ENCODE results near the gene PAQR3.

DNA sequence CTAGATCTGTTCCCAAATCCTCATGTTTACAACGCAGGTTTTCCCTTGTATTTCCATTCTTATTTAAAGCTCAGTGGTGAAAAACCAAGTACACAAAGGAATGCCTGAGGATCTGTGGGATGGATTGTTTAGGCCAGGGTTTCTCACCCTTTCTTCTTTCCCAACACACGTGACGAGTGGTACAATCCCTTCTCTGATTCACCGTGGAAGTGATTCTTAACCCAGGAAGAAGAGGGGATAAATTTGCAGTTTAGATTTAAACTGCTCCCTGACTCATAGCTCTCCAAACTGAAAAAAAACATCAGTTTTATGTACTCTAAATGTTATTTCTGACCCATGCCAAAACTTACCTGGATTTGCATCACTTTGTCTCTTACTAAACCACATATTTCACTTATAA lies 17.0 kb downstream of the PAQR3 start:
- TF ChIP-seq, protein P1, sequence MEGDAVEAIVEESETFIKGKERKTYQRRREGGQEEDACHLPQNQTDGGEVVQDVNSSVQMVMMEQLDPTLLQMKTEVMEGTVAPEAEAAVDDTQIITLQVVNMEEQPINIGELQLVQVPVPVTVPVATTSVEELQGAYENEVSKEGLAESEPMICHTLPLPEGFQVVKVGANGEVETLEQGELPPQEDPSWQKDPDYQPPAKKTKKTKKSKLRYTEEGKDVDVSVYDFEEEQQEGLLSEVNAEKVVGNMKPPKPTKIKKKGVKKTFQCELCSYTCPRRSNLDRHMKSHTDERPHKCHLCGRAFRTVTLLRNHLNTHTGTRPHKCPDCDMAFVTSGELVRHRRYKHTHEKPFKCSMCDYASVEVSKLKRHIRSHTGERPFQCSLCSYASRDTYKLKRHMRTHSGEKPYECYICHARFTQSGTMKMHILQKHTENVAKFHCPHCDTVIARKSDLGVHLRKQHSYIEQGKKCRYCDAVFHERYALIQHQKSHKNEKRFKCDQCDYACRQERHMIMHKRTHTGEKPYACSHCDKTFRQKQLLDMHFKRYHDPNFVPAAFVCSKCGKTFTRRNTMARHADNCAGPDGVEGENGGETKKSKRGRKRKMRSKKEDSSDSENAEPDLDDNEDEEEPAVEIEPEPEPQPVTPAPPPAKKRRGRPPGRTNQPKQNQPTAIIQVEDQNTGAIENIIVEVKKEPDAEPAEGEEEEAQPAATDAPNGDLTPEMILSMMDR (IDR thresholded peaks at IDR 0.05), result no peak
- no peak for TF ChIP-seq POLR2A (IDR thresholded peaks at IDR 0.05)

Data from heart left ventricle (tissue), 13 donors.